Measurements from ENCODE around the gene UGT1A5.
"Not testable (repeated sequence)": the region's sequence is repeated elsewhere in the genome, so short reads cannot be mapped to it uniquely, and the experiment has no call there.

The UGT1A5 gene

DNA sequence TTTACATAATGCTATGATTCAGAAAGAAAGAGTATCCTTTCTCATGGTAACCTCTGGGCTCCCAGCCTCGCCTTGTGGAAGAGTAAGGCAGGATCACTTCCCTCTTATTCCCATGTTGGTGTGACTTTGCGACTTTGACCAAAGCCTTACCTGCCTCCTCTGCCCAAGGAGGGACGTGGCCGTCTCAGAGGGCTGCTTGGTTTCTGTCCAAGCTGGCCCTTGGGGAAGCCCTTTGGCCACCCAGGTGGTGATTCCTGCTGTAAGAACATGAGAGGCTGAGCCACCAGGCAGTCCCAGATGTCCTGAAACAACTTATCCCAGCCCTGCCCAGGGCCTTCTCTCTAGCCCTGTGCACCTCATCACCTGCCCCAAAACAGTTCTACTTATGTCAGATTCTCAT, 14.0 kb upstream of the UGT1A5 start:
- no peak for DNase-seq

- no peak for DNase-seq
Measured at GRCh38 chr2:233699424-233700027, 13.2 kb upstream of the UGT1A5 start.

GRCh38 chr2:233700028-233700635, 12.6 kb upstream of the UGT1A5 start:
- DNase-seq, result no peak

DNA sequence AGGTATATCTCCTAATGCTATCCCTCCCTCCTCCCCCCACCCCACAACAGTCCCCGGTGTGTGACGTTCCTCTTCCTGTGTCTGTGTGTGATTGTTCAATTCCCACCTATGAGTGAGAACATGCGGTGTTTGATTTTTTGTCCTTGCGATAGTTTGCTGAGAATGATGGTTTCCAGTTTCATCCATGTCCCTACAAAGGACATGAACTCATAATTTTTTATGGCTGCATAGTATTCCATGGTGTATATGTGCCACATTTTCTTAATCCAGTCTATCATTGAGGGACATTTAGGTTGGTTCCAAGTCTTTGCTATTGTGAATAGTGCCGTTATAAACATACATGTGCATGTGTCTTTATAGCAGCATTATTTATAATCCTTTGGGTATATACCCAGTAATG, 11.9 kb upstream of the UGT1A5 start:
- not testable (repeated sequence) for DNase-seq

GRCh38 chr2:233702238-233702637, 10.5 kb upstream of the UGT1A5 start:
- DNase-seq, result no peak

- no peak for DNase-seq
Measured at GRCh38 chr2:233705911-233706506, 6.7 kb upstream of the UGT1A5 start.

GRCh38 chr2:233706720-233707119, 6.0 kb upstream of the UGT1A5 start:
- no peak for DNase-seq

- no peak for DNase-seq
Measured at GRCh38 chr2:233707940-233708644, 4.6 kb upstream of the UGT1A5 start.

GRCh38 chr2:233708942-233709341, 3.8 kb upstream of the UGT1A5 start:
- DNase-seq, result no peak

DNA sequence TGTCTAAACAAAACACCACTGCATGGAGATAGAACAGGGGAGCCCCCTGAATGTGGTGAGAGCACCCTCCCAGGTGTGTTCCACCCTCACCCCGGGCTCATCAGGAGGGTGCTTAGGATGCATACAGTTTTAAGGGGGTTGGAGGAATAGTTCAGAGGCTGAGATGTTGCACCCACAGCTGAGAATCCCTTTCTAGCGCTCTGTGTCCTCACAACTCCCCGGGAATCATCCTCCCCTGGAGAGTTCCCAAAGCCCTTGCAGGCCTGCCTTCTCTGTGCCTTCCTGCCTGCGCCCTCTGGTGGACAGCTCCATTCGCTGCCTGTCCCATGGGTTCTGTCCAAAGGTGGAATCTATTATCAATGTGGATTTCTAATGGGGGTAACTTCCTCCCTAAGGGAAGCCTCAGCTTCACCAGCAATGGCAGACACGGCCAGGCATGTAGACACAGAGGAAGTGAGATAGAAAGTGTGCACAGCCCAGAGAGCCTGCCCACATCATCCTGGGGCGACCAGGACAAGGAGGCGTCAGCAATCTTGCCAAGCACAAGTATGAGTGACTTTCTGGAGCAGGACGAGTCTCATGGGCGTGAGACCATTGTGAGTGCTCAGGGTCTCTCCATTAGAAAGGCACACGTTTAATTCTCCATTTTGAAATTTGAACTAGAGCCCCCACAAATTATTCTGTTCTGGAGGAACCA, 1.2 kb upstream of the UGT1A5 start:
- DNase-seq, result peak; percentile 45

DNA sequence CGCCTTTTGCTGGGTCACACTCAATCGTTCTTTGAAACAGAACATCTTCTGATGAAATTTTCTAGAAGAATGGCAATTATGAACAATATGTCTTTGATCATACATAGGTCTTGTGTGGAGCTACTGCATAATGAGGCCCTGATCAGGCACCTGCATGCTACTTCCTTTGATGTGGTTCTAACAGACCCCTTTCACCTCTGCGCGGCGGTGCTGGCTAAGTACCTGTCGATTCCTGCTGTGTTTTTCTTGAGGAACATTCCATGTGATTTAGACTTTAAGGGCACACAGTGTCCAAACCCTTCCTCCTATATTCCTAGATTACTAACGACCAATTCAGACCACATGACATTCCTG, 532 bp downstream of the UGT1A5 start:
- no peak for DNase-seq

GRCh38 chr2:233714121-233714520, 1.4 kb downstream of the UGT1A5 start:
- no peak for DNase-seq

- DNase-seq, result no peak
Measured at GRCh38 chr2:233718552-233718951, 5.8 kb downstream of the UGT1A5 start, which contains the start of gene UGT1A4. UGT1A4 (plus strand) TSS chr2:233718736; CDS start chr2:233718821, 85 bp downstream.

GRCh38 chr2:233728723-233729301, 16.1 kb downstream of the UGT1A5 start, which contains the start of gene UGT1A3:
UGT1A3 (plus strand) TSS chr2:233729042; CDS start chr2:233729127, 85 bp downstream.
- DNase-seq, result no peak

- DNase-seq, result not testable (repeated sequence)
Measured at GRCh38 chr2:233736868-233737653, 24.4 kb downstream of the UGT1A5 start.

- DNase-seq, result no peak
Measured at GRCh38 chr2:233740870-233741269, 28.2 kb downstream of the UGT1A5 start.

GRCh38 chr2:233743464-233744259, 31.0 kb downstream of the UGT1A5 start:
- no peak for DNase-seq

DNA sequence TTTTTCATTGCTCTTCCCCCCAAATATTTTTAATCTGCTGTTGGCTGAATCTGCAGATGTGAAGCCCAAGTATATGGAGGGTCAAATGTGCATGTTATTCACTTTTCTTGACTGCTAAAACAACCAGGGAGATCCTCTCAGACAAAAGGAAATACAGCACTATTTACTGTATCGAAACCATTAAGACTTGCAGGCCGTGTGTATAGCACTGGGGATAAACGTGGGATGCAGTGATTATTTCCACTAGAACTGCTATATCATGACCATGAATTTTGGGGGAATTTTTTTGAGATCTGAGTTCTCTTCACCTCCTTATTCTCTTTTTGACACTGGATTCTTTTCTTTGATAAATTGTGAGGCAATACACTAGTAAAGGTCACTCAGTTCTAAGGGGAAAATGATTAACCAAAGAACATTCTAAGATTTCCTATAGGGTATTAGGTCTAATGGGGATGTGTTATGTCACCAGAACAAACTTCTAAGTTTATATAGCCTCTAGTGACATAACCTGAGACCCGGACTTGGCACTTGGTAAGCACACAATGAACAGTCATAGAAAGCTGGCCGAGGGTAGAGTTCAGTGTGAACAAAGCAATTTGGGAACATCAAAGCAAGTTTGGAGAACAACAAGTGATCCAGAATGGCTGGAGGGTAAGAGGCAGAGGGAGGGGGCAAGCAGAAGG, 32.5 kb downstream of the UGT1A5 start:
- no peak for DNase-seq

- DNase-seq, result not testable (repeated sequence)
Measured at GRCh38 chr2:233745838-233746237, 33.1 kb downstream of the UGT1A5 start.
